DMS53 (cell line): ENCODE data around the gene TUBGCP6.
"Not testable (repeated sequence)": the region's sequence is repeated elsewhere in the genome, so short reads cannot be mapped to it uniquely, and the experiment has no call there.

Experiments used
- DNase-seq: peaks from one replicate; lab custom pipeline; 2025; lab: John Stamatoyannopoulos, UW

Gene TUBGCP6

GRCh38 chr22:50169774-50170341 lies 75.0 kb downstream of the TUBGCP6 start:
- peak; percentile 66 for DNase-seq

GRCh38 chr22:50169181-50169759 lies 75.6 kb downstream of the TUBGCP6 start:
- no peak for DNase-seq

GRCh38 chr22:50168490-50169180 lies 76.2 kb downstream of the TUBGCP6 start:
- not testable (repeated sequence) for DNase-seq

- peak; percentile 20 for DNase-seq
Measured at GRCh38 chr22:50167689-50168489, 76.9 kb downstream of the TUBGCP6 start.
